ENCODE results near the gene GNB5. TPM values are rescaled to one million over a fixed set of nuclear protein-coding genes. Genes with fewer than 3 reads are reported as not detected.

The GNB5 gene
- total RNA-seq, 4 donors from 2014 or later, result 0.60 to 12.7 (median 7.8) TPM

- H3K27ac ChIP-seq, result no peak overlapping the region
- intact Hi-C loops (cut with DNase I; ENCODE audit: low total_unique reads), result no loop called here
- no peaks in the 10 kb centered on the region for H3K27me3 ChIP-seq
- DNase-seq, result no peak
- no peaks in the 10 kb centered on the region for H3K9me3 ChIP-seq
- TF ChIP-seq CTCF (IDR thresholded peaks at IDR 0.05) (no peak), EP300 (IDR thresholded peaks at IDR 0.05; ENCODE audit: low read depth) (no peak), POLR2AphosphoS5 (IDR thresholded peaks at IDR 0.05) (no peak), POLR2A (IDR thresholded peaks at IDR 0.05) (no peak)
- in situ Hi-C loops (cut with MboI; ENCODE audit: low pct_ligation_motif_present in 1 of 4, low pct_unique_long_range_greater_than_20kb in 1 of 4, low sequenced_read_pairs in 3 of 4), result loop anchor here in 1 of 4 donors (10.0 to 25.0 kb wide), 2 partner anchors 61 to 146 kb away; partner anchors contain the start of gene GNB5
- H3K4me1 ChIP-seq, result peaks cover 17 to 28% (median 21%) of the 10 kb centered on the region in 4 donors
- no peak overlapping the region for H3K4me3 ChIP-seq
- H3K36me3 ChIP-seq, result no peaks in the 10 kb centered on the region
- 97% methylated on average over 10 of the region's 10 CpGs; no CpG with 5 or more reads in 1 of the 2 donors for WGBS, 2 donors (ENCODE audit: low coverage in 1 of 2)
Measured at GRCh38 chr15:52133510-52134220, 57.5 kb downstream of the GNB5 start.

GRCh38 chr15:52132066-52132465, 59.1 kb downstream of the GNB5 start:
- TF ChIP-seq CTCF (IDR thresholded peaks at IDR 0.05), result no peak
- no peak for TF ChIP-seq POLR2AphosphoS5 (IDR thresholded peaks at IDR 0.05)
- no peak for TF ChIP-seq EP300 (IDR thresholded peaks at IDR 0.05; ENCODE audit: low read depth)
- TF ChIP-seq POLR2A (IDR thresholded peaks at IDR 0.05), result no peak
- Histone ChIP-seq H3K27ac (no peak overlapping the region), H3K9me3 (no peaks in the 10 kb centered on the region), H3K27me3 (no peaks in the 10 kb centered on the region), H3K36me3 (no peaks in the 10 kb centered on the region), H3K4me1 (peaks cover 10 to 19% (median 13%) of the 10 kb centered on the region in 4 donors), H3K4me3 (no peak overlapping the region)
- no peak for DNase-seq
- intact Hi-C loops (cut with DNase I; ENCODE audit: low total_unique reads) (no loop called here), in situ Hi-C loops (cut with MboI; ENCODE audit: low pct_ligation_motif_present in 1 of 4, low pct_unique_long_range_greater_than_20kb in 1 of 4, low sequenced_read_pairs in 3 of 4) (loop anchor here in 1 of 4 donors (10.0 to 25.0 kb wide), 2 partner anchors 63 to 145 kb away; partner anchors contain the start of gene GNB5)

- TF ChIP-seq CTCF (IDR thresholded peaks at IDR 0.05) (no peak), EP300 (IDR thresholded peaks at IDR 0.05; ENCODE audit: low read depth) (no peak), POLR2A (IDR thresholded peaks at IDR 0.05) (no peak), POLR2AphosphoS5 (IDR thresholded peaks at IDR 0.05) (no peak)
- no peak overlapping the region for H3K27ac ChIP-seq
- intact Hi-C loops (cut with DNase I; ENCODE audit: low total_unique reads) (no loop called here), in situ Hi-C loops (cut with MboI; ENCODE audit: low pct_ligation_motif_present in 1 of 4, low pct_unique_long_range_greater_than_20kb in 1 of 4, low sequenced_read_pairs in 3 of 4) (loop anchor here in 1 of 4 donors (25.0 kb wide), 1 partner anchor 141 kb away; no protein-coding TSS in a partner anchor)
- no peaks in the 10 kb centered on the region for H3K27me3 ChIP-seq
- no peaks in the 10 kb centered on the region for H3K36me3 ChIP-seq
- WGBS, 2 donors (ENCODE audit: low coverage in 1 of 2), result 94 to 96% methylated on average over 3 of the region's 3 CpGs
- no peak for DNase-seq
- H3K4me1 ChIP-seq, result no peaks in the 10 kb centered on the region
- H3K4me3 ChIP-seq, result no peak overlapping the region
- H3K9me3 ChIP-seq, result no peaks in the 10 kb centered on the region
Measured at GRCh38 chr15:52128568-52128967, 62.6 kb downstream of the GNB5 start.

- Histone ChIP-seq H3K4me3 (no peak overlapping the region), H3K9me3 (no peaks in the 10 kb centered on the region), H3K27ac (no peak overlapping the region), H3K4me1 (no peaks in the 10 kb centered on the region), H3K36me3 (no peaks in the 10 kb centered on the region), H3K27me3 (no peaks in the 10 kb centered on the region)
- no peak for TF ChIP-seq CTCF (IDR thresholded peaks at IDR 0.05)
- TF ChIP-seq POLR2A (IDR thresholded peaks at IDR 0.05), result no peak
- no peak for TF ChIP-seq POLR2AphosphoS5 (IDR thresholded peaks at IDR 0.05)
- no peak for TF ChIP-seq EP300 (IDR thresholded peaks at IDR 0.05; ENCODE audit: low read depth)
- DNase-seq, result no peak
- intact Hi-C loops (cut with DNase I; ENCODE audit: low total_unique reads), result no loop called here
- in situ Hi-C loops (cut with MboI; ENCODE audit: low pct_ligation_motif_present in 1 of 4, low pct_unique_long_range_greater_than_20kb in 1 of 4, low sequenced_read_pairs in 3 of 4), result no loop called here
- WGBS, 2 donors (ENCODE audit: low coverage in 1 of 2), result 76 to 100% methylated on average over 1 to 11 of the region's 11 CpGs
Measured at GRCh38 chr15:52124270-52124880, 66.8 kb downstream of the GNB5 start.
